HepG2 (cell line): ENCODE data around the gene SH2D2A. TPM values are rescaled to one million over a fixed set of nuclear protein-coding genes. Genes with fewer than 3 reads are reported as not detected.

Experiments
- DMAP1 ChIP-seq: IDR thresholded peaks from 2 replicates; pipeline ENCODE4 v1.6.1; 2016
- FLYWCH1 ChIP-seq: sonication (generic); formaldehyde crosslinking; IDR thresholded peaks from 2 replicates; pipeline ENCODE4 v1.8.1; 2023; ENCODE audit warnings: mild to moderate bottlenecking, missing genetic modification reagents
- HIC2 ChIP-seq: sonication (generic); formaldehyde crosslinking; IDR thresholded peaks from 2 replicates; pipeline ENCODE4 v1.9.0; 2022; ENCODE audit warnings: low read depth, missing genetic modification reagents
- LCORL ChIP-seq, 2 experiments: fragments of 450-650 bp in 1 of 2; sonication (generic) in 1 of 2; formaldehyde crosslinking in 1 of 2; IDR thresholded peaks; 2 replicates each; pipeline versions ENCODE4 v1.5.0 to v1.6.1; 2017 to 2020; ENCODE audit warnings: antibody characterized with exemption in 1 of 2, missing genetic modification reagents in 1 of 2
- NR2F2 ChIP-seq: IDR thresholded peaks from 2 replicates; pipeline ENCODE4 v1.6.1; 2012; ENCODE audit warnings: low read depth, inconsistent platforms, borderline replicate concordance
- NR2F6 ChIP-seq, 2 experiments: IDR thresholded peaks; 2 replicates each; pipeline ENCODE4 v1.6.1; 2016; ENCODE audit warnings: antibody characterized with exemption in 1 of 2, mild to moderate bottlenecking in 1 of 2
- SALL1 ChIP-seq: sonication (generic); formaldehyde crosslinking; IDR thresholded peaks from 2 replicates; pipeline ENCODE4 v1.8.0; 2022; ENCODE audit warnings: mild to moderate bottlenecking, missing genetic modification reagents
- SP2 ChIP-seq: sonication (generic); formaldehyde crosslinking; IDR thresholded peaks from 2 replicates; pipeline ENCODE4 v1.5.1; 2020; ENCODE audit warnings: mild to moderate bottlenecking, missing genetic modification reagents
- SSRP1 ChIP-seq: IDR thresholded peaks from 2 replicates; pipeline ENCODE4 v1.6.1; 2016; ENCODE audit warnings: control low read depth
- ZBTB39 ChIP-seq: sonication (generic); formaldehyde crosslinking; IDR thresholded peaks from 2 replicates; pipeline ENCODE4 v1.5.0; 2020; ENCODE audit warnings: missing genetic modification reagents
- ZKSCAN5 ChIP-seq: sonication (generic); formaldehyde crosslinking; IDR thresholded peaks from 2 replicates; pipeline ENCODE4 v1.5.1; 2020; ENCODE audit warnings: mild to moderate bottlenecking, missing genetic modification reagents
- ZNF205 ChIP-seq: IDR thresholded peaks from 2 replicates; pipeline ENCODE4 v1.6.1; 2018; ENCODE audit warnings: missing biosample characterization, missing genetic modification reagents
- ZNF253 ChIP-seq: sonication (generic); formaldehyde crosslinking; IDR thresholded peaks from 2 replicates; pipeline ENCODE4 v1.8.0; 2022; ENCODE audit warnings: mild to moderate bottlenecking, missing genetic modification reagents, borderline replicate concordance
- ZSCAN25 ChIP-seq: sonication (generic); formaldehyde crosslinking; IDR thresholded peaks from 2 replicates; pipeline ENCODE4 v1.8.0; 2022; ENCODE audit warnings: mild to moderate bottlenecking, missing genetic modification reagents
- polyA plus RNA-seq, 8 experiments: library from polyadenylated mRNA; depleted of rRNA in 3 of 8; stranded (reverse) in 7 of 8; unstranded in 1 of 8; fragments of >200 nt; fragmentation: Illumina TruSeq in 4 of 8; extraction: Trizol in 4 of 8; gene quantifications; 2 replicates each; pipeline versions ENCODE4 v1.2.1 to v1.2.3, GENCODE V29; 2011 to 2016; ENCODE audit warnings: low read depth in 4 of 8, missing spikeins in 1 of 8, mixed read lengths in 1 of 8; ENCODE audit not compliant: insufficient read depth in 1 of 8
- total RNA-seq, 5 experiments: library from RNA; depleted of rRNA; stranded (reverse); fragments of >200 nt; fragmentation: Illumina TruSeq; extraction: Trizol; gene quantifications; 2 replicates each; pipeline ENCODE4 v1.2.3, GENCODE V29; 2016; ENCODE audit warnings: low read depth in 1 of 5
- TF ChIP-seq, protein P1 (sequence below): sonication (generic); formaldehyde crosslinking; IDR thresholded peaks from 2 replicates; pipeline ENCODE4 v1.4.0; 2020; ENCODE audit warnings: low read depth, mild to moderate bottlenecking, missing genetic modification reagents
- TF ChIP-seq, protein P2 (sequence below): IDR thresholded peaks from 2 replicates; pipeline ENCODE4 v1.6.1; 2016; ENCODE audit warnings: missing compliant biosample characterization, missing genetic modification reagents, borderline replicate concordance
- TF ChIP-seq, protein P3 (sequence below): sonication (generic); formaldehyde crosslinking; IDR thresholded peaks from 2 replicates; pipeline ENCODE4 v1.5.0; 2020; ENCODE audit warnings: mild to moderate bottlenecking, missing genetic modification reagents
- TF ChIP-seq, protein P4 (sequence below): sonication (generic); formaldehyde crosslinking; IDR thresholded peaks from 2 replicates; pipeline ENCODE4 v1.4.0; 2020; ENCODE audit warnings: missing genetic modification reagents, borderline replicate concordance

Gene SH2D2A
- total and polyA plus RNA-seq, 2 of the 13 experiments (the other 11 are each of a cell fraction or from before 2014, with no cell fraction given) = 0.57 to 0.73 TPM

- TF ChIP-seq ZNF205 (0 out of 2 replicates have a peak, but pooled peaks have one; percentile 19), ZSCAN25 (0 out of 2 replicates have a peak, but pooled peaks have one; percentile 47), SSRP1 (CRISPR knock-in tag) (no peak), LCORL (IDR thresholded peaks at IDR 0.05) (peak; percentile 84), LCORL (CRISPR knock-in tag; IDR thresholded peaks at IDR 0.05) (no peak; the same call in 1 of the 2 replicates), ZKSCAN5 (CRISPR knock-in tag) (0 out of 2 replicates have a peak, but pooled peaks have one; percentile 52), SP2 (peak; percentile 5; the same call in 1 of the 2 replicates), NR2F2 (0 out of 2 replicates have a peak, but pooled peaks have one; percentile 48), DMAP1 (peak; percentile 74), HIC2 (CRISPR knock-in tag) (no peak), SALL1 (CRISPR knock-in tag) (peak; percentile 57; the same call in 1 of the 2 replicates), ZNF253 (CRISPR knock-in tag) (0 out of 2 replicates have a peak, but pooled peaks have one; percentile 19), ZBTB39 (CRISPR knock-in tag) (0 out of 2 replicates have a peak, but pooled peaks have one; percentile 40), NR2F6 (IDR thresholded peaks at IDR 0.05) (0 out of 2 replicates have a peak, but pooled peaks have one; percentile 10), NR2F6 (CRISPR knock-in tag; IDR thresholded peaks at IDR 0.05) (no peak), FLYWCH1 (CRISPR knock-in tag) (no peak)
- TF ChIP-seq, protein P1, sequence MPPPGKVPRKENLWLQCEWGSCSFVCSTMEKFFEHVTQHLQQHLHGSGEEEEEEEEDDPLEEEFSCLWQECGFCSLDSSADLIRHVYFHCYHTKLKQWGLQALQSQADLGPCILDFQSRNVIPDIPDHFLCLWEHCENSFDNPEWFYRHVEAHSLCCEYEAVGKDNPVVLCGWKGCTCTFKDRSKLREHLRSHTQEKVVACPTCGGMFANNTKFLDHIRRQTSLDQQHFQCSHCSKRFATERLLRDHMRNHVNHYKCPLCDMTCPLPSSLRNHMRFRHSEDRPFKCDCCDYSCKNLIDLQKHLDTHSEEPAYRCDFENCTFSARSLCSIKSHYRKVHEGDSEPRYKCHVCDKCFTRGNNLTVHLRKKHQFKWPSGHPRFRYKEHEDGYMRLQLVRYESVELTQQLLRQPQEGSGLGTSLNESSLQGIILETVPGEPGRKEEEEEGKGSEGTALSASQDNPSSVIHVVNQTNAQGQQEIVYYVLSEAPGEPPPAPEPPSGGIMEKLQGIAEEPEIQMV (CRISPR knock-in tag) = no peak
- TF ChIP-seq, protein P2, sequence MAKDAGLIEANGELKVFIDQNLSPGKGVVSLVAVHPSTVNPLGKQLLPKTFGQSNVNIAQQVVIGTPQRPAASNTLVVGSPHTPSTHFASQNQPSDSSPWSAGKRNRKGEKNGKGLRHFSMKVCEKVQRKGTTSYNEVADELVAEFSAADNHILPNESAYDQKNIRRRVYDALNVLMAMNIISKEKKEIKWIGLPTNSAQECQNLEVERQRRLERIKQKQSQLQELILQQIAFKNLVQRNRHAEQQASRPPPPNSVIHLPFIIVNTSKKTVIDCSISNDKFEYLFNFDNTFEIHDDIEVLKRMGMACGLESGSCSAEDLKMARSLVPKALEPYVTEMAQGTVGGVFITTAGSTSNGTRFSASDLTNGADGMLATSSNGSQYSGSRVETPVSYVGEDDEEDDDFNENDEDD (CRISPR knock-in tag) = peak; percentile 71; the same call in 1 of the 2 replicates
- TF ChIP-seq, protein P3, sequence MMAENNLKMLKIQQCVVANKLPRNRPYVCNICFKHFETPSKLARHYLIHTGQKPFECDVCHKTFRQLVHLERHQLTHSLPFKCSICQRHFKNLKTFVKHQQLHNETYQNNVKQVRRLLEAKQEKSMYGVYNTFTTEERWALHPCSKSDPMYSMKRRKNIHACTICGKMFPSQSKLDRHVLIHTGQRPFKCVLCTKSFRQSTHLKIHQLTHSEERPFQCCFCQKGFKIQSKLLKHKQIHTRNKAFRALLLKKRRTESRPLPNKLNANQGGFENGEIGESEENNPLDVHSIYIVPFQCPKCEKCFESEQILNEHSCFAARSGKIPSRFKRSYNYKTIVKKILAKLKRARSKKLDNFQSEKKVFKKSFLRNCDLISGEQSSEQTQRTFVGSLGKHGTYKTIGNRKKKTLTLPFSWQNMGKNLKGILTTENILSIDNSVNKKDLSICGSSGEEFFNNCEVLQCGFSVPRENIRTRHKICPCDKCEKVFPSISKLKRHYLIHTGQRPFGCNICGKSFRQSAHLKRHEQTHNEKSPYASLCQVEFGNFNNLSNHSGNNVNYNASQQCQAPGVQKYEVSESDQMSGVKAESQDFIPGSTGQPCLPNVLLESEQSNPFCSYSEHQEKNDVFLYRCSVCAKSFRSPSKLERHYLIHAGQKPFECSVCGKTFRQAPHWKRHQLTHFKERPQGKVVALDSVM (CRISPR knock-in tag) = 0 out of 2 replicates have a peak, but pooled peaks have one; percentile 38
- TF ChIP-seq, protein P4, sequence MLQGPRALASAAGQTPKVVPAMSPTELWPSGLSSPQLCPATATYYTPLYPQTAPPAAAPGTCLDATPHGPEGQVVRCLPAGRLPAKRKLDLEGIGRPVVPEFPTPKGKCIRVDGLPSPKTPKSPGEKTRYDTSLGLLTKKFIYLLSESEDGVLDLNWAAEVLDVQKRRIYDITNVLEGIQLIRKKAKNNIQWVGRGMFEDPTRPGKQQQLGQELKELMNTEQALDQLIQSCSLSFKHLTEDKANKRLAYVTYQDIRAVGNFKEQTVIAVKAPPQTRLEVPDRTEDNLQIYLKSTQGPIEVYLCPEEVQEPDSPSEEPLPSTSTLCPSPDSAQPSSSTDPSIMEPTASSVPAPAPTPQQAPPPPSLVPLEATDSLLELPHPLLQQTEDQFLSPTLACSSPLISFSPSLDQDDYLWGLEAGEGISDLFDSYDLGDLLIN (CRISPR knock-in tag) = peak; percentile 83; the same call in 1 of the 2 replicates
Measured at GRCh38 chr1:156767101-156767878, 49.4 kb downstream of the SH2D2A start, which contains the start of gene PRCC (continued).
